ENCODE data around the gene PBXIP1. TPM values are rescaled to one million over a fixed set of nuclear protein-coding genes. Genes with fewer than 3 reads are reported as not detected.

PBXIP1 gene
- total RNA-seq (83.9 TPM), polyA plus RNA-seq (ENCODE audit: insufficient read depth, low read depth, low replicate concordance) (115 TPM)
- long read RNA-seq, donor 1, partial matches to known transcripts, result 0 of 2 reads
- long read RNA-seq, donor 1, other reads (novel, unspliced or antisense), result 0 of 2 reads
- long read RNA-seq, donor 2, partial matches to known transcripts, result 6 of 10 reads
- long read RNA-seq, donor 2, other reads (novel, unspliced or antisense), result 0 of 10 reads
- long read RNA-seq, donor 3, partial matches to known transcripts, result 7 of 9 reads
- long read RNA-seq, donor 3, other reads (novel, unspliced or antisense), result 0 of 9 reads
- long read RNA-seq, donor 4, partial matches to known transcripts, result 0 of 1 reads
- long read RNA-seq, donor 4, other reads (novel, unspliced or antisense), result 0 of 1 reads
- long read RNA-seq, donor 5, result 0 reads
- long read RNA-seq, donor 6, partial matches to known transcripts, result 19 of 19 reads
- long read RNA-seq, donor 6, other reads (novel, unspliced or antisense), result 0 of 19 reads
- long read RNA-seq, donor 7, transcript PBXIP1-202 (11 exons, 3,212 nt), result major isoform, 39 of 76 reads
- long read RNA-seq, donor 7, partial matches to known transcripts, result 26 of 76 reads
- long read RNA-seq, donor 7, other reads (novel, unspliced or antisense), result 11 of 76 reads
- long read RNA-seq, donor 8, partial matches to known transcripts, result 7 of 7 reads
- long read RNA-seq, donor 8, other reads (novel, unspliced or antisense), result 0 of 7 reads
- long read RNA-seq, donor 9, partial matches to known transcripts, result 18 of 18 reads
- long read RNA-seq, donor 9, other reads (novel, unspliced or antisense), result 0 of 18 reads
- long read RNA-seq, donor 10, partial matches to known transcripts, result 0 of 1 reads
- long read RNA-seq, donor 10, other reads (novel, unspliced or antisense), result 0 of 1 reads

- peaks cover 4 to 42% (median 25%) of the 10 kb centered on the region in 3 donors for H3K4me1 ChIP-seq (ENCODE audit: control insufficient read depth in 2 of 3, insufficient read depth in 2 of 3, low read depth in 1 of 3, low read length in 3 of 3)
- TF ChIP-seq CTCF (IDR thresholded peaks at IDR 0.05; ENCODE audit: borderline replicate concordance, extremely low read depth, insufficient read depth), result peak; percentile 1
- H3K27me3 ChIP-seq (ENCODE audit: control insufficient read depth, insufficient read depth, low read length), result no peaks in the 10 kb centered on the region
- FAIRE-seq (peak; percentile 73), DNase-seq (peak; percentile 73 to 99 (median 96))
- no peaks in the 10 kb centered on the region for H3K9me3 ChIP-seq (ENCODE audit: control insufficient read depth in 2 of 3, insufficient read depth in 1 of 3, low read length in 3 of 3)
- peaks cover 0 to 4% (median 0%) of the 10 kb centered on the region in 3 donors for H3K36me3 ChIP-seq (ENCODE audit: control insufficient read depth in 2 of 3, insufficient read depth in 3 of 3, low read length in 3 of 3)
- H3K9ac ChIP-seq (ENCODE audit: low read length in 3 of 3), result peak within 1 kb of the TSS; percentile 73 to 82 (median 74)
- H3K4me3 ChIP-seq (ENCODE audit: low read length in 3 of 3), result peak within 1 kb of the TSS; percentile 86 to 90 (median 88)
- H3K27ac ChIP-seq (ENCODE audit: low read depth in 2 of 2, low read length in 2 of 2), result peak within 1 kb of the TSS; percentile 66 to 78
- intact Hi-C loops (cut with DNase I), result no loop called here
These were observed at the start of gene PBXIP1 for GRCh38 chr1:154955718-154956543. PBXIP1 (minus strand) TSS chr1:154956099; CDS start chr1:154953721, 2,378 bp downstream.

- Histone ChIP-seq H3K9ac (ENCODE audit: low read length in 3 of 3) (peak overlapping the region in 2 of 3 donors; percentile 16 to 57), H3K4me1 (ENCODE audit: control insufficient read depth in 2 of 3, insufficient read depth in 2 of 3, low read depth in 1 of 3, low read length in 3 of 3) (peaks cover 2 to 38% (median 31%) of the 10 kb centered on the region in 3 donors), H3K4me3 (ENCODE audit: low read length in 3 of 3) (peak overlapping the region in 2 of 3 donors; percentile 80 to 99), H3K36me3 (ENCODE audit: control insufficient read depth in 2 of 3, insufficient read depth in 3 of 3, low read length in 3 of 3) (no peaks in the 10 kb centered on the region), H3K27ac (ENCODE audit: low read depth in 2 of 2, low read length in 2 of 2) (peak overlapping the region; percentile 18 to 96), H3K27me3 (ENCODE audit: control insufficient read depth, insufficient read depth, low read length) (no peaks in the 10 kb centered on the region), H3K9me3 (ENCODE audit: control insufficient read depth in 2 of 3, insufficient read depth in 1 of 3, low read length in 3 of 3) (no peaks in the 10 kb centered on the region)
- intact Hi-C loops (cut with DNase I), result no loop called here
- DNase-seq, result peak in 1 of 5 donors; percentile 68
- no peak for FAIRE-seq
- TF ChIP-seq CTCF (IDR thresholded peaks at IDR 0.05; ENCODE audit: borderline replicate concordance, extremely low read depth, insufficient read depth), result no peak
These were observed 49.4 kb upstream of the PBXIP1 start for GRCh38 chr1:155005076-155006011.
